PC-3 (cell line): ENCODE results near the gene TMEFF2. TPM values are rescaled to one million over a fixed set of nuclear protein-coding genes. Genes with fewer than 3 reads are reported as not detected.

Source experiments
- ATAC-seq: fragments of 200-7000 bp; cut with Tn5 transposase; 2 replicates; pipeline ENCODE4 v1.9.1; 2020; ENCODE audit warnings: mild to moderate bottlenecking, moderate library complexity
- BruUV-seq: library from RNA; stranded (reverse); fragments of 400-500 nt; replicated peaks from 2 replicates; lab custom pipeline; 2021; lab: Mats Ljungman, UMichigan
- CTCF ChIA-PET: fragments of 300-600 bp; sonication (Branson Sonifier 250); formaldehyde crosslinking; loops from one replicate; lab custom pipeline; 2022; ENCODE audit warnings: antibody characterized with exemption; lab: Charles Lee
- POLR2A ChIA-PET: fragments of 300-600 bp; sonication (Branson Sonifier 250); formaldehyde crosslinking; loops from one replicate; lab custom pipeline; 2022; ENCODE audit warnings: antibody characterized with exemption; ENCODE audit not compliant: unreplicated experiment; lab: Charles Lee
- DNase-seq: peaks from one replicate; pipeline ENCODE4 v3.0.0-alpha.2; 2015
- H2AFZ ChIP-seq: fragments of 300-600 bp; sonication (generic); 2 replicates; pipeline ENCODE4 v1.6.0; 2016; ENCODE audit warnings: antibody characterized with exemption, low read length
- H3F3A ChIP-seq: fragments of 300-600 bp; sonication (generic); one replicate; pipeline ENCODE4 v1.6.0; 2017; ENCODE audit warnings: antibody characterized with exemption, low read length, control low read depth, mild to moderate bottlenecking; ENCODE audit not compliant: unreplicated experiment
- H3K27ac ChIP-seq: fragments of 300-600 bp; sonication (generic); 2 replicates; pipeline ENCODE4 v1.5.1; 2016; ENCODE audit warnings: mild to moderate bottlenecking, low read length
- H3K27me3 ChIP-seq: fragments of 300-600 bp; sonication (generic); 2 replicates; pipeline ENCODE4 v1.6.1; 2016; ENCODE audit warnings: low read length, mixed read lengths
- H3K36me3 ChIP-seq: fragments of 300-600 bp; sonication (generic); 2 replicates; pipeline ENCODE4 v1.6.1; 2016; ENCODE audit warnings: low read depth, mixed run types, low read length, mixed read lengths
- H3K4me1 ChIP-seq: fragments of 300-600 bp; sonication (generic); 2 replicates; pipeline ENCODE4 v1.5.1; 2016; ENCODE audit warnings: low read length; ENCODE audit not compliant: insufficient read depth
- H3K4me2 ChIP-seq: fragments of 300-600 bp; sonication (generic); 2 replicates; pipeline ENCODE4 v1.6.0; 2016; ENCODE audit warnings: low read length
- H3K4me3 ChIP-seq: fragments of 300-600 bp; sonication (generic); 2 replicates; pipeline ENCODE4 v1.5.1; 2016; ENCODE audit warnings: mild to moderate bottlenecking, low read length, mixed read lengths
- H3K79me2 ChIP-seq: fragments of 300-600 bp; sonication (generic); 2 replicates; pipeline ENCODE4 v1.6.1; 2017; ENCODE audit warnings: low read length, mixed read lengths
- H3K9ac ChIP-seq: fragments of 300-600 bp; sonication (generic); 2 replicates; pipeline ENCODE4 v1.6.0; 2016; ENCODE audit warnings: mild to moderate bottlenecking, low read length
- H3K9me2 ChIP-seq: fragments of 300-600 bp; sonication (generic); replicated peaks from 2 replicates; pipeline ENCODE4 v1.6.1; 2016; ENCODE audit warnings: mixed run types, low read length, mixed read lengths
- H3K9me3 ChIP-seq: fragments of 300-600 bp; sonication (generic); 2 replicates; pipeline ENCODE4 v1.6.1; 2016; ENCODE audit warnings: low read length, mixed read lengths
- H4K20me1 ChIP-seq: fragments of 300-600 bp; sonication (generic); 2 replicates; pipeline ENCODE4 v1.6.1; 2016; ENCODE audit warnings: low read length, mixed read lengths
- CTCF ChIP-seq: fragments of 300-600 bp; sonication (generic); conservative IDR thresholded peaks from 2 replicates; pipeline ENCODE4 v1.5.1; 2017; ENCODE audit warnings: antibody characterized with exemption, low read depth, mild to moderate bottlenecking, low read length
- EZH2 ChIP-seq: fragments of 300-600 bp; sonication (generic); IDR thresholded peaks from one replicate; pipeline ENCODE4 v1.6.1; 2017; ENCODE audit warnings: antibody characterized with exemption, mild to moderate bottlenecking, low read length; ENCODE audit not compliant: unreplicated experiment
- EZH2phosphoT487 ChIP-seq: fragments of 300-600 bp; sonication (generic); IDR thresholded peaks from 2 replicates; pipeline ENCODE4 v1.6.1; 2018; ENCODE audit warnings: mild to moderate bottlenecking, antibody characterized with exemption, low read length, borderline replicate concordance
- intact Hi-C: fragments of 100-400 bp; cut with micrococcal nuclease; formaldehyde crosslinking; loops from 2 replicates; pipeline ENCODE4 v1.9.0; 2023
- total RNA-seq: library from RNA; depleted of rRNA; stranded (reverse); fragments of >200 nt; gene quantifications from 2 replicates; pipeline ENCODE4 v1.2.3, GENCODE V29; 2014

Gene TMEFF2
- total RNA-seq, 1 experiment from 2014 or later = not detected

GRCh38 chr2:192070099-192070498 lies 124.6 kb downstream of the TMEFF2 start:
- TF ChIP-seq CTCF = no peak
- no peak for TF ChIP-seq EZH2
- no peak for TF ChIP-seq EZH2phosphoT487
- Histone ChIP-seq H3K4me1 (no peaks in the 10 kb centered on the region), H4K20me1 (no peaks in the 10 kb centered on the region), H3K4me3 (no peak overlapping the region), H3K27me3 (peaks cover 11% of the 10 kb centered on the region; the same call in 1 of the 2 replicates), H3K27ac (no peak overlapping the region), H3K4me2 (no peak overlapping the region), H3K9me2 (no peaks in the 10 kb centered on the region), H3F3A (no peaks in the 10 kb centered on the region), H3K9me3 (no peaks in the 10 kb centered on the region), H2AFZ (no peak overlapping the region), H3K9ac (no peak overlapping the region), H3K36me3 (no peaks in the 10 kb centered on the region), H3K79me2 (no peaks in the 10 kb centered on the region)
- DNase-seq = peak; percentile 16
- ChIA-PET POLR2A (no interaction called here), CTCF (no interaction called here)
- intact Hi-C loops = no loop called here
- peak; percentile 53; the same call in 1 of the 2 replicates for ATAC-seq
- no TSS peak for BruUV-seq

GRCh38 chr2:192069417-192069816 lies 125.3 kb downstream of the TMEFF2 start:
- intact Hi-C loops = no loop called here
- no peak for ATAC-seq
- BruUV-seq = no TSS peak

More at GRCh38 chr2:192069417-192069816, 125.3 kb downstream of the TMEFF2 start:
- H3K4me3 ChIP-seq = no peak overlapping the region
- no peak overlapping the region for H2AFZ ChIP-seq
- no peak for DNase-seq
- H3K9ac ChIP-seq = no peak overlapping the region
- H4K20me1 ChIP-seq = no peaks in the 10 kb centered on the region
- ChIA-PET CTCF (no interaction called here), POLR2A (no interaction called here)
- no peaks in the 10 kb centered on the region for H3K36me3 ChIP-seq
- H3K4me1 ChIP-seq = no peaks in the 10 kb centered on the region
- TF ChIP-seq EZH2 (no peak), EZH2phosphoT487 (no peak), CTCF (no peak)
- H3F3A ChIP-seq = no peaks in the 10 kb centered on the region
- peaks cover 13% of the 10 kb centered on the region for H3K27me3 ChIP-seq
- H3K4me2 ChIP-seq = no peak overlapping the region
- H3K27ac ChIP-seq = no peak overlapping the region
- no peaks in the 10 kb centered on the region for H3K79me2 ChIP-seq
- no peaks in the 10 kb centered on the region for H3K9me2 ChIP-seq
- no peaks in the 10 kb centered on the region for H3K9me3 ChIP-seq
